ENCODE results near the gene EXOSC10. TPM values are rescaled to one million over a fixed set of nuclear protein-coding genes. Genes with fewer than 3 reads are reported as not detected.

Gene EXOSC10
- total and polyA plus RNA-seq, 9 of the 15 experiments (the other 6 are each of a cell fraction or from before 2014, with no cell fraction given), result 23.4 to 150 (median 105) TPM

DNA sequence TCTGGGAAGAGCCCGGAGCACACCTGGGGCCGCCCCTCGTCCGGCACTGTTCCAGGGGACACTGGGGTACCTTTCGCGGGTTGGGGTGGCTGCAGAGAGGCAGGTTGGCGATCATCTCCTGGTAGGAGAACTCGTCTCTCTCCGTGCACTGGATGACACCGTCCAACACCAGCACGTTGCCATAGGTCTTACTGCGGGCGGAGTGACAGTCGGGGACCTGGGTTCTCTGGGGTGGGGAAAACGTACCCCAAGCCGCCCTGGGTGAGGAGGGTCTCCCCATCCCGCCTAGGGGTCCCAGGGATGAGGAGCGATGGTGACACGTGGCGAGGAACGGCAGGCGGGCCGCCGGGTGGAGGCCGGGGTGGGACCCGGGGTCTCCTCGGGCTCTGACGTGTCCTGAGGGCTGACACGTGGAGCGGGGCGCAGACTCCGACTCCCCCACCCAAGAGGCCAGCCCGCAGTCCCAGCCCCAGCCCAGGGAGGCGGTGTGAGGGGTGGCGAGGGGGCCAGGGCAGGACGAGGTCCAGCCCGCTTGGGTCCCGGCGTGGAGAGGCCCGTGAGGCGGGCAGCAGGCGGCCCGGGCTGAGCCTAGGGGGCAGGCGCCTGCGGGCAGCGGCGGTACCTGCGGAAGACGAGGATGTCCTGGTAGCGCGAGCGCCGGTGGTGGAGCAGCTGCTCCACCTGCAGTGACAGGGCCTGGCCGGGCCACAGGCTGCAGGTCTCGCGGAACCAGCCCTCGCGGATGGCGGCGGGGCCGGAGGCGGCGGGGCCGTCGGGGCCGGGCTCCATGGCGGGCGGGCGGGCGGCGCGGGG is 40.3 kb downstream of the EXOSC10 start (continued):
- TF ChIP-seq REST (IDR thresholded peaks at IDR 0.05; ENCODE audit: borderline replicate concordance), result no peak
- no peak for TF ChIP-seq REST (CRISPR knock-in tag; IDR thresholded peaks at IDR 0.05; ENCODE audit: low read depth)
- TF ChIP-seq EP300 (IDR thresholded peaks at IDR 0.05; ENCODE audit: low read length), result no peak
- TF ChIP-seq MLX (CRISPR knock-in tag; conservative IDR thresholded peaks at IDR 0.05), result no peak
- TF ChIP-seq, protein P1, sequence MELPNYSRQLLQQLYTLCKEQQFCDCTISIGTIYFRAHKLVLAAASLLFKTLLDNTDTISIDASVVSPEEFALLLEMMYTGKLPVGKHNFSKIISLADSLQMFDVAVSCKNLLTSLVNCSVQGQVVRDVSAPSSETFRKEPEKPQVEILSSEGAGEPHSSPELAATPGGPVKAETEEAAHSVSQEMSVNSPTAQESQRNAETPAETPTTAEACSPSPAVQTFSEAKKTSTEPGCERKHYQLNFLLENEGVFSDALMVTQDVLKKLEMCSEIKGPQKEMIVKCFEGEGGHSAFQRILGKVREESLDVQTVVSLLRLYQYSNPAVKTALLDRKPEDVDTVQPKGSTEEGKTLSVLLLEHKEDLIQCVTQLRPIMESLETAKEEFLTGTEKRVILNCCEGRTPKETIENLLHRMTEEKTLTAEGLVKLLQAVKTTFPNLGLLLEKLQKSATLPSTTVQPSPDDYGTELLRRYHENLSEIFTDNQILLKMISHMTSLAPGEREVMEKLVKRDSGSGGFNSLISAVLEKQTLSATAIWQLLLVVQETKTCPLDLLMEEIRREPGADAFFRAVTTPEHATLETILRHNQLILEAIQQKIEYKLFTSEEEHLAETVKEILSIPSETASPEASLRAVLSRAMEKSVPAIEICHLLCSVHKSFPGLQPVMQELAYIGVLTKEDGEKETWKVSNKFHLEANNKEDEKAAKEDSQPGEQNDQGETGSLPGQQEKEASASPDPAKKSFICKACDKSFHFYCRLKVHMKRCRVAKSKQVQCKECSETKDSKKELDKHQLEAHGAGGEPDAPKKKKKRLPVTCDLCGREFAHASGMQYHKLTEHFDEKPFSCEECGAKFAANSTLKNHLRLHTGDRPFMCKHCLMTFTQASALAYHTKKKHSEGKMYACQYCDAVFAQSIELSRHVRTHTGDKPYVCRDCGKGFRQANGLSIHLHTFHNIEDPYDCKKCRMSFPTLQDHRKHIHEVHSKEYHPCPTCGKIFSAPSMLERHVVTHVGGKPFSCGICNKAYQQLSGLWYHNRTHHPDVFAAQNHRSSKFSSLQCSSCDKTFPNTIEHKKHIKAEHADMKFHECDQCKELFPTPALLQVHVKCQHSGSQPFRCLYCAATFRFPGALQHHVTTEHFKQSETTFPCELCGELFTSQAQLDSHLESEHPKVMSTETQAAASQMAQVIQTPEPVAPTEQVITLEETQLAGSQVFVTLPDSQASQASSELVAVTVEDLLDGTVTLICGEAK (IDR thresholded peaks at IDR 0.05), result no peak
- TF ChIP-seq, protein P1 (CRISPR knock-in tag; IDR thresholded peaks at IDR 0.05), result no peak
- no peak for TF ChIP-seq ZNF668 (CRISPR knock-in tag; IDR thresholded peaks at IDR 0.05)
- TF ChIP-seq IRF2 (CRISPR knock-in tag; IDR thresholded peaks at IDR 0.05), result no peak
- no peak for TF ChIP-seq ZZZ3 (IDR thresholded peaks at IDR 0.05)

Measured in K562 (cell line).